GDM1 (cell line): ENCODE measurements around the gene WBP2.
"Not testable (repeated sequence)": the region's sequence is repeated elsewhere in the genome, so short reads cannot be mapped to it uniquely, and the experiment has no call there.

Source experiments
- DNase-seq: peaks from one replicate; lab custom pipeline; 2025; lab: John Stamatoyannopoulos, UW

WBP2 gene

DNA sequence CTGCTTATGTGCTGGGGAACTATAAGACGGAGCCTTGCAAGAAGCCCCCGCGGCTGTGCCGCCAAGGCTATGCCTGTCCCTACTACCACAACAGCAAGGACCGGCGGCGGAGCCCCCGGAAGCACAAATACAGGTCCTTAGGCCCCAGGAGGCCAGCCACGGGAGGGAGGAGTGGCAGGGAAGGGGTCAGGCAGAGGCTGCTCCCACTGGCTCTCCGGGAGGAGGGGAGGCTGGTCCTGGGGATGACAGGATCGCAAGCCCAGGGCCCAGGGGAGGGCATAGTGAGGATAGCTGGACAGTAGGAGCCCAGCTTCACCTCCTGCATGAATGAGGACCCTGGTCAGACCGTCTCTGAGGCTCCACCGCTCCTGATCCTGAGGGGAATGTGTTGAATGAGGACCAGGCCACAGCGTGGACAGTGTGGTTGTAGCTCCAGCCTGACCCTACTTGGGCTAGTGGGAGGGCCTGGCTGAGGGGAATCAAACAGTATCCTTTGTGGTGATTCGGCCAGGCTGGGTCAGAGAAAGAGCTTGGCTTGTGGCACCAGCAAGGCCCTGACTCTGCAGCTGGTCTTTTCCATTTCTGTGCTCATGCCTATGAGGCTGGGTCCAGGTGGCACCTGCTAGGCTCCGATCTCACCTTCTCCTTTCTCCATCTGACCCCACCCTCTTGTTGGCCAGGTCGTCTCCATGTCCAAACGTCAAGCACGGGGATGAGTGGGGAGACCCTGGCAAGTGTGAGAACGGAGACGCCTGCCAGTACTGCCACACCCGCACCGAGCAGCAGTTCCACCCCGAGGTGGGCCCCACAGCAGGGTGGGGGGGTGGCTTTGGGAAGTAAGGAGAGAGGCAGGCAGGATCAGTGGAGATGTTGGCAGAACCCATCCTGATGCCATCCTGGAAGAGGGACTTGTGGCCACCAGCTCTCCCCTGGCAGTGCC lies 41.8 kb downstream of the WBP2 start:
- DNase-seq, result no peak

- no peak for DNase-seq
Measured at GRCh38 chr17:75812096-75813013, 42.8 kb downstream of the WBP2 start.

DNA sequence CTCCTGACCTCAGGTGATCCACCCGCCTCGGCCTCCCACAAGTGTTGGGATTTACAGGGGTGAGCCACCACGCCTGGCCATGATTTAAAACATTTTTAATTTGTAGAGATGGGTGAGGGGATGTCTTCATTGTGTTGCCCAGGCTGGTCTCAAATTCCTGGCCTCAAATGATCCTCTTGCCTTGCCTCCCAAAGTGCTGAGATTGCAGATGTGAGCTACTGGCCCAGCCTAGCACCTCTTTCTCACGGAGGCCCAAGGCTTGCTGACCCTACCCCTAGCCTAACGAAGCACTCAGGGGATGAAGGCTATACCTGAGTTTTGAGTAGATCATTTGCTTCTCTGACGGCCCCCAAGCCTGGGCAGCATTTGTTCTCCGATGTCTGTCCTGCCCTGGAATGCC lies 44.0 kb downstream of the WBP2 start:
- no peak for DNase-seq

DNA sequence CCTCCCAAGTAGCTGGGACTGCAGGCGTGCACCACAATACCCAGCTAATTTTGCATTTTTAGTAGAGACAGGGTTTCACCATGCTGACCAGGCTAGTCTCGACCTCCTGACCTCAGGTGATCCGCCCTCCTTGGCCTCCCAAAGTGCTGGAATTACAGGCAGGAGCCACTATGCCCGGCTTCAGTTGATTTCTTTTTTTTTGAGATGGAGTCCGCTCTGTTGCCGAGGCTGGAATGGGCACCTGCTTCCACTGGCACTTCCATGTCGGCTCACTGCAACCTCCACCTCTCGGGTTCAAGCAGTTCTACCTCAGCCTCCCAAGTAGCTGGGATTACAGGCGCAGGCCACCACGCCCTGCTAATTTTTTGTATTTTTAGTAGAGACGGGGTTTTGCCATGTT lies 44.4 kb downstream of the WBP2 start:
- DNase-seq, result not testable (repeated sequence)

DNA sequence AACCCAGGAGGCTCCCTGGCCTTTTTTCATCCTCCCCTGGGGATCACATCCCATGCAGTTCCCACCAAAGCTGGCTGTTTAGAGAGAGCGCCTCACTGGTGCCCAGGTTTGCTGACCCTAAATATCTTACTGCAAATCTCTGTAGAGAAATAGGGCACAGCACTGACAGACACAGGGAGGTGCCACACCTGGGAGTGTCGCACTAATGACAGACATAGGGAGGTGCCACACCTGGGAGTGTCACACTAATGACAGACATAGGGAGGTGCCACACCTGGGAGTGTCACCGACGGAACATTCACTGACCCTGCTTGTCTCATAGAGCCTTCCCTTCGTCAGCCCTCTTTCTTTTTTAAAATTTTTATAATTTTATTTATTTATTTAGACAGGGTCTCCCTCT lies 44.9 kb downstream of the WBP2 start:
- DNase-seq, result no peak

DNA sequence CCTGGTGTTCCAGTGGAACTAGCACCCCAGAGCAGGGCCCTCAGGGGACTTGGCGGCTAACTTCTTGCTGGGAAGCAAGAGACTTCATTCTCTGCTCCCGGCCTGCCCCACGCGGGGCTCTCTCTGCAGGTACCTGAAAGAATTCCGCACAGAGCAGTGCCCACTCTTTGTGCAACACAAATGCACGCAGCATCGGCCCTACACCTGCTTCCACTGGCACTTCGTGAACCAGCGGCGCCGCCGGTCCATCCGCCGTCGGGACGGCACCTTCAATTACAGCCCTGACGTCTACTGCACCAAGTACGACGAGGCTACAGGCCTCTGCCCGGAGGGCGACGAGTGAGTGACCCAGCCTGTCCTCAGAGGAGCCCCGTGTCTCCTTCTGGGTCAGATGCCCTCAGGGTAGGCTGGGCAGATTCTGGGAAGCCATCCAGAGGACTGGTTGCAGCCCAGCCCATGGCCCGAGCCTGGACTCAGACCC lies 45.5 kb downstream of the WBP2 start:
- DNase-seq, result no peak

GRCh38 chr17:75808905-75809621 lies 46.1 kb downstream of the WBP2 start:
- no peak for DNase-seq

- DNase-seq, result no peak
Measured at GRCh38 chr17:75808549-75808904, 46.6 kb downstream of the WBP2 start.

DNA sequence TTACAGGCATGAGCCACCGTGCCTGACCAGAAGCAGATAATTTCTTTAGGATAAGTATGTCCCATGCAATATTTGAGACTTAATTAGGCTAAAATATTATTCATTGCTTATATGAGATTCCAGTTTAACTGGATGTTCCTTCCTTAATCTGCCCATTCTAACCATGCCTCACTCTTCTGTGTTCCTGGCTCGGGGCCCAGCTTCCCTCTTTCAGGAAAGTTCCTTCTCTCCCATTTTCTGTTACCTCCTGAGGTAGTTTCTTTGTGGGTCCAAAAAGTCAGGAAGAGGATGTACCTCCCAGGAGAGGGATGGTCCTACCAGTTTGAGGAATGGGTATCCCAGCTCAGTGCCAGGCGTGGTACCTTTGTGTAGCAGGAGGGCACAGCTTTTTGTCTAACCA lies 47.3 kb downstream of the WBP2 start:
- DNase-seq, result no peak

DNA sequence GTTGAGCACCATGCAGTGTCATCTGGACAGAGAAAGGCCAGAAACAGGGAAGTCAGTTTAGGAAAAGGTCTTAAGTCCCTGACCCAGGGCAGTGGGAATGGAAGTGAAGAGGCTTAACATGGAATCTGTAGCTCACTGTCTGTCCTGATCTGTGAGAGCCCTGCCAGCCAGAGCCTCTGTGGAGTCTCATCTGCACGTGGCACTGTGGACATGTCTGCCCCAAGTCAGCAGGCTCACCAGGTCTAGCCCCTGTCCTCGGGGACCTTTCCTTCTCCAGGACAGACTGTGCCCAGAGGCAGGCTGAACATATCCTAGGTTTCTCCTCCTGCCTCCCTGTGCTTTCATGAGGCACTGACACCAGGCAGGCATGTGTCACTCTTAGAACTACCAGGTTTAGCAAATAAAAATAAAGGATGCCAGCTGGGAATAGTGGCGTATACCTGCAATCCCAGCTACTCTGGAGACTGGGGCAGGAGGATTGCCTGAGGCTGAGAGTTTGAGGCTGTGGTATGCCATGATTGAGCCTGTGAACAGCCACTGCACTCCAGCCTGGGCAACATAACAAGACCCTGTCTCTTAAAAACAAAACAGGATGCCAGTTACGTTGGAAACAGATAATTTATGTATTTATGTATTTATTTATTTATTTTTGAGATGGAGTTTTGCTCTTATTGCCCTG lies 48.2 kb downstream of the WBP2 start:
- no peak for DNase-seq

DNA sequence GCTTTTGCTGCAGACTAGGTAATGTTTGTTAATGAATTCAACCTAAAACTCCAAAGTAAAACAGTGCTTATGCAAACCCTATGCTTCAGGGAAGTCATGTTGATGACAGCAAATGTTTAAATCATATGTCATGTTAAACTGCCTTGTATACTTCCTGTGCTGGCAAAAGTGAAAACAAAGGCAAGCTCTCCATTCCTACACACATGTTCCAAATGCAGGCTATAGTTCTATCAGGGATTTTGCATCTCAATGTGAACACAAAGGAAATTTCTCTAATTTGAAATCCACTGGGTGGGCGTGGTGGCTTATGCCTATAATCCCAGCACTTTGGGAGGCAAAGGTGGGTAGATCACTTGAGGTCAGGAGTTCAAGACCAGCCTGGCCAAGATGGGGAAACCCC lies 51.3 kb downstream of the WBP2 start:
- no peak for DNase-seq

GRCh38 chr17:75799402-75799801 lies 55.7 kb downstream of the WBP2 start:
- DNase-seq, result no peak

GRCh38 chr17:75795820-75796607 lies 59.1 kb downstream of the WBP2 start:
- no peak for DNase-seq
